A549 (cell line): ENCODE data around the gene ZNF135. TPM values are rescaled to one million over a fixed set of nuclear protein-coding genes. Genes with fewer than 3 reads are reported as not detected.

ENCODE experiments used
- ATAC-seq, 2 experiments: fragments of 200-7000 bp in 1 of 2; fragments of >200 bp in 1 of 2; cut with Nextera tagmentation in 1 of 2; cut with Tn5 transposase in 1 of 2; 3 replicates each; pipeline versions ENCODE4 v1.8.0 to v1.9.1; 2018 to 2020; ENCODE audit warnings: mild to moderate bottlenecking in 1 of 2, moderate library complexity in 1 of 2
- CTCF ChIA-PET: fragments of 300-600 bp; sonication (Branson Sonifier 250); formaldehyde crosslinking; extraction: SDS; loops from one replicate; lab custom pipeline; 2021; ENCODE audit warnings: antibody characterized with exemption, inconsistent platforms; lab: Yijun Ruan, JAX
- POLR2A ChIA-PET: fragments of 350-600 bp; formaldehyde crosslinking; extraction: SDS; loops from one replicate; lab custom pipeline; 2021; ENCODE audit warnings: antibody characterized with exemption, inconsistent platforms; lab: Yijun Ruan, JAX
- DNase-seq, 2 experiments: peaks; one replicate each; pipeline versions ENCODE4 v3.0.0 to v3.0.0-alpha.2; 2011 to 2016; ENCODE audit warnings: low read depth in 1 of 2, low spot score in 1 of 2
- FAIRE-seq: peaks from 2 replicates; lab custom pipeline; 2011; peaks lifted over from hg19 to GRCh38; lab: Jason Lieb, UNC
- H3K27ac ChIP-seq, 2 experiments: fragments of >200 bp; sonication (Bioruptor Twin); formaldehyde crosslinking; 3 replicates each; pipeline ENCODE4 v1.5.1; 2016 to 2017
- H3K4me1 ChIP-seq: fragments of >200 bp; sonication (Bioruptor Twin); formaldehyde crosslinking; 3 replicates; pipeline ENCODE4 v1.6.1; 2016
- H3K4me2 ChIP-seq: fragments of >200 bp; sonication (Bioruptor Twin); formaldehyde crosslinking; 3 replicates; pipeline ENCODE4 v1.6.1; 2016
- H3K4me3 ChIP-seq: fragments of >200 bp; sonication (Bioruptor Twin); formaldehyde crosslinking; 3 replicates; pipeline ENCODE4 v1.5.1; 2016
- H3K9me3 ChIP-seq: fragments of >200 bp; sonication (Bioruptor Twin); formaldehyde crosslinking; 3 replicates; pipeline ENCODE4 v1.6.1; 2016
- BHLHE40 ChIP-seq: IDR thresholded peaks from 2 replicates; pipeline ENCODE4 v1.6.1; 2012; ENCODE audit warnings: low read depth, low read length, inconsistent platforms
- CBX2 ChIP-seq: fragments of 200-600 bp; sonication (generic); IDR thresholded peaks from 2 replicates; pipeline ENCODE4 v1.6.1; 2016; ENCODE audit warnings: low read depth, mild to moderate bottlenecking, borderline replicate concordance
- CBX8 ChIP-seq: fragments of 200-600 bp; sonication (generic); IDR thresholded peaks from 2 replicates; pipeline ENCODE4 v1.6.1; 2016
- CEBPB ChIP-seq, 2 experiments: fragments of >200 bp in 1 of 2; sonication (Bioruptor Twin) in 1 of 2; formaldehyde crosslinking in 1 of 2; IDR thresholded peaks; 2 replicates each; pipeline ENCODE4 v1.6.1; 2012 to 2016
- CHD2 ChIP-seq: fragments of 150-350 bp; IDR thresholded peaks from 2 replicates; pipeline ENCODE4 v1.6.1; 2014; ENCODE audit warnings: low read length; ENCODE audit not compliant: partially characterized antibody
- CHD4 ChIP-seq: fragments of 200-600 bp; sonication (generic); IDR thresholded peaks from 2 replicates; pipeline ENCODE4 v1.6.1; 2016; ENCODE audit warnings: antibody characterized with exemption, mild to moderate bottlenecking, borderline replicate concordance
- FOSB ChIP-seq: fragments of 250-450 bp; sonication (Bioruptor Pico); IDR thresholded peaks from 2 replicates; pipeline ENCODE4 v1.5.0; 2020; ENCODE audit warnings: mild to moderate bottlenecking, moderate library complexity
- FOSL2 ChIP-seq, 2 experiments: fragments of 450-650 bp in 1 of 2; fragments of >200 bp in 1 of 2; sonication (Bioruptor Twin) in 1 of 2; formaldehyde crosslinking; IDR thresholded peaks; 2 replicates each; pipeline versions ENCODE4 v1.5.0 to v1.6.1; 2016 to 2020; ENCODE audit warnings: mild to moderate bottlenecking in 1 of 2, moderate library complexity in 1 of 2
- HEYL ChIP-seq: fragments of 250-450 bp; sonication (Bioruptor Pico); IDR thresholded peaks from 2 replicates; pipeline ENCODE4 v1.8.0; 2021; ENCODE audit warnings: mild to moderate bottlenecking, moderate library complexity
- HOXA7 ChIP-seq: fragments of 250-450 bp; sonication (Bioruptor Pico); IDR thresholded peaks from 2 replicates; pipeline ENCODE4 v1.5.0; 2020; ENCODE audit warnings: mild to moderate bottlenecking, moderate library complexity
- HOXB5 ChIP-seq: fragments of 250-450 bp; sonication (Bioruptor Pico); IDR thresholded peaks from 2 replicates; pipeline ENCODE4 v1.5.0; 2020; ENCODE audit warnings: mild to moderate bottlenecking, moderate library complexity
- KDM1A ChIP-seq: fragments of 200-600 bp; sonication (generic); IDR thresholded peaks from 2 replicates; pipeline ENCODE4 v1.6.1; 2016; ENCODE audit warnings: low read depth, mild to moderate bottlenecking
- KDM5A ChIP-seq: fragments of 200-600 bp; sonication (generic); IDR thresholded peaks from 2 replicates; pipeline ENCODE4 v1.6.1; 2016; ENCODE audit warnings: antibody characterized with exemption, mild to moderate bottlenecking
- MAFK ChIP-seq: fragments of 450-650 bp; IDR thresholded peaks from 2 replicates; pipeline ENCODE4 v1.6.1; 2014; ENCODE audit not compliant: partially characterized antibody
- MAZ ChIP-seq: fragments of 150-350 bp; IDR thresholded peaks from 2 replicates; pipeline ENCODE4 v1.6.1; 2014; ENCODE audit warnings: antibody characterized with exemption, low read depth, low read length, borderline replicate concordance
- PBX3 ChIP-seq: IDR thresholded peaks from 2 replicates; pipeline ENCODE4 v1.6.1; 2012
- PHF8 ChIP-seq: fragments of 200-600 bp; sonication (generic); IDR thresholded peaks from 2 replicates; pipeline ENCODE4 v1.6.1; 2016; ENCODE audit warnings: low read depth, mild to moderate bottlenecking, antibody characterized with exemption, moderate library complexity, borderline replicate concordance
- RARB ChIP-seq: fragments of 250-450 bp; sonication (Bioruptor Pico); IDR thresholded peaks from 2 replicates; pipeline ENCODE4 v1.8.0; 2021; ENCODE audit warnings: mild to moderate bottlenecking, moderate library complexity
- RCOR1 ChIP-seq: fragments of 150-350 bp; IDR thresholded peaks from 2 replicates; pipeline ENCODE4 v1.6.1; 2014; ENCODE audit warnings: antibody characterized with exemption, low read length, low read depth
- REST ChIP-seq: fragments of 200-600 bp; sonication (generic); IDR thresholded peaks from 2 replicates; pipeline ENCODE4 v1.6.1; 2016; ENCODE audit warnings: antibody characterized with exemption, mild to moderate bottlenecking, moderate library complexity
- SREBF2 ChIP-seq: fragments of 450-650 bp; IDR thresholded peaks from 2 replicates; pipeline ENCODE4 v1.6.1; 2014; ENCODE audit warnings: mild to moderate bottlenecking, moderate library complexity
- TFCP2L1 ChIP-seq: fragments of 250-450 bp; sonication (Bioruptor Pico); IDR thresholded peaks from 2 replicates; pipeline ENCODE4 v1.5.0; 2021; ENCODE audit warnings: mild to moderate bottlenecking
- ZFP36 ChIP-seq: fragments of 450-650 bp; IDR thresholded peaks from 2 replicates; pipeline ENCODE4 v1.6.1; 2014; ENCODE audit warnings: borderline replicate concordance; ENCODE audit not compliant: partially characterized antibody
- ZNF302 ChIP-seq: fragments of 250-450 bp; sonication (Bioruptor Pico); IDR thresholded peaks from 2 replicates; pipeline ENCODE4 v1.9.0; 2021; ENCODE audit warnings: inconsistent platforms, mild to moderate bottlenecking, moderate library complexity
- ZSCAN20 ChIP-seq: fragments of 250-450 bp; sonication (Bioruptor Pico); IDR thresholded peaks from 2 replicates; pipeline ENCODE4 v1.8.0; 2022; ENCODE audit warnings: mild to moderate bottlenecking, moderate library complexity
- whole genome bisulfite sequencing: methylation state at CpG from one replicate; pipeline ENCODE4 v1.1.6; 2017; ENCODE audit errors: missing lambda C conversion rate; 5-methylcytosine and 5-hydroxymethylcytosine counted together
- polyA plus RNA-seq, 4 experiments: library from polyadenylated mRNA; depleted of rRNA in 3 of 4; stranded (reverse); fragments of >200 nt; fragmentation: RNase III in 1 of 4; extraction: RNeasy Plus Mini Kit Qiagen cat#74134 plus additional on column Dnase treatment in 1 of 4; gene quantifications; 2 replicates in 3 of 4; 3 replicates in 1 of 4; pipeline ENCODE4 v1.2.3, GENCODE V29; 2011 to 2017
- TF ChIP-seq, protein P1 (sequence below): fragments of >200 bp; sonication (Bioruptor Twin); formaldehyde crosslinking; IDR thresholded peaks from 3 replicates; pipeline ENCODE4 v1.5.1; 2016

The ZNF135 gene
- polyA plus RNA-seq, 2 of the 4 experiments (the other 2 are of a cell fraction) = not detected

DNA sequence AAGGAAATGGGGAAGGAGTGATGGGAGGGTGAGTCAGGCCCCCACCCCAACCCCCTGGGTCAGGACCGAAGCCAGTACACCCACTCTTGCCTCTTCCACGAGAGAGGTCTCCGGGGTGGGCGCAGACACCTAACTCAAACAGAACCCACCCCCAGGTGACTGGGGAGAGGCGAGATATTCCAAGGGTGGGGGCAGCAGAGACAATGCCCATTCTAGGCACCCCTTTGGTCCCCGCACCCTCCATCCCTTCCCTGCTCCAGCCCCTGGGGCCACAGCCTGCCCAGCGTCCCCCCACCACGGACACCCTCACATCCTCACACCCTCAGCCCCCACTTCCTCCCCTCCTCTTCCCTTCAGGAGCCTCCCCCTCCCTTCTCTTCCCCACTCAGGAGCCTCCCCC, 38.3 kb downstream of the ZNF135 start:
- TF ChIP-seq SREBF2 = no peak
- no peak for TF ChIP-seq KDM5A
- TF ChIP-seq KDM1A = no peak
- no peak for TF ChIP-seq ZNF302 (CRISPR knock-in tag)
- no peak for TF ChIP-seq RARB (CRISPR knock-in tag)
- TF ChIP-seq HOXA7 (CRISPR knock-in tag) = no peak
- no peak for TF ChIP-seq ZSCAN20 (CRISPR knock-in tag)
- Histone ChIP-seq H3K9me3 (peaks cover 82% of the 10 kb centered on the region), H3K27ac (no peak overlapping the region), H3K4me1 (no peaks in the 10 kb centered on the region), H3K4me3 (no peak overlapping the region), H3K4me2 (no peak overlapping the region)
- ChIA-PET CTCF (no interaction called here), POLR2A (no interaction called here)
- no peak for FAIRE-seq
- no peak for DNase-seq
- WGBS = 42% methylated on average over 8 of the region's 8 CpGs
- no peak for ATAC-seq

DNA sequence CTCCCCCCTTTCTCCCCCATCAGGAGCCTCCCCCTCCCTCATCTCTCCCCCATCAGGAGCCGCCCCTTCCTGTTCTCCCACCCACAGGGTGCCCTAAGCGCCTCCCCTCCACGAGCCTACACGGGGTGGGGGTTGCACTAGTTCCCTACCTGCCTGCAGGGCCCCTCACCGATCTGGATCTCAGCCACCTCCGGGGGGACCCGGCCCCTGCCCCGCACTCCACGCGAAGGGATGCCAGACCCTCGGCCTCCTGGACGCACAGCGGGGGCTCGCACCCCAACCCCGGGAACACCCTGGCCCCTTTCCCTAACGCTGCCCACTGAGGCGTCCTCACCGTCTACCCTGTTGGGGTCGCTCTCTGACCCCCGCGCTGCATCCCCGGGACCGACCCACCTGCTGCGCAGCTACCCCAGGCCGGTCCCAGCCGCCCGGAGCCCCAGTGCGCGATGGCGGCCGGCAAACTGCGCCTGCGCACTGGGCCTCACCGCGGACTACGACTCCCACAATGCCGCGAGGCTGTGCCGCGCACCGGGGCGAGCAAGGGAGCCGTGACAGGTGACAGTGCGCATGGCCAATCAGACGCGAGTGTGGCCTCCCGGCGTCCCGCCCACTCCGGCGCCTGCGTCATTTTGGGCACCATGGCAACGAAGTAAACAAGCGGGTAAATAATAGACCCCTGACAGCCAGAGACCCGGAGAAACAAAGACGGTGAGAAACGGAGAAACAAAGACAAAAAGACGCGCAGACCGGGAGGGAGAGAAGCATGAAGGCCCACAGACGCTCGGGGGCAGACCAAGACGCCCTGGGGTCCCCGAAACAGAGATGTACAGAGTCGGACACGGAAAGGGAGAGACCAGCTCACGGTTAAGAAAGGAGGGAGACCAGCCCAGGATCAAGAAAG, 38.9 kb downstream of the ZNF135 start, which contains the start of gene ZSCAN18:
Gene ZSCAN18, minus strand, starts transcription at position 451 of the 901 bp plus-strand sequence. CDS start 7,964 bp downstream, outside the sequence.
- WGBS = 28% methylated on average over 53 of the region's 67 CpGs
- FAIRE-seq (no peak), ATAC-seq (peak; percentile 72 to 92), DNase-seq (peak; percentile 61 to 82)
- no peak for TF ChIP-seq FOSB
- no peak for TF ChIP-seq ZFP36
- TF ChIP-seq TFCP2L1 = no peak
- no peak for TF ChIP-seq MAZ
- no peak for TF ChIP-seq ZSCAN20 (CRISPR knock-in tag)
- no peak for TF ChIP-seq HEYL (CRISPR knock-in tag)
- TF ChIP-seq ZNF302 (CRISPR knock-in tag) = no peak
- TF ChIP-seq PHF8 = no peak
- TF ChIP-seq MAFK = no peak
- TF ChIP-seq FOSL2 (IDR thresholded peaks at IDR 0.05) = no peak
- TF ChIP-seq FOSL2 (CRISPR knock-in tag; IDR thresholded peaks at IDR 0.05) = no peak
- TF ChIP-seq CHD4 = no peak
- TF ChIP-seq CHD2 = no peak
- no peak for TF ChIP-seq PBX3
- no peak for TF ChIP-seq BHLHE40
- no peak for TF ChIP-seq CBX2
- TF ChIP-seq CEBPB (IDR thresholded peaks at IDR 0.05) = no peak
- no peak for TF ChIP-seq CBX8
- Histone ChIP-seq H3K4me1 (no peaks in the 10 kb centered on the region), H3K4me3 (peak within 1 kb of the TSS; percentile 40), H3K4me2 (peak within 1 kb of the TSS; percentile 26; the same call in 1 of the 3 replicates), H3K9me3 (peaks cover 79% of the 10 kb centered on the region), H3K27ac (peak within 1 kb of the TSS in 1 of 2 experiments; percentile 58; a peak in 2 of 6 replicates)
- POLR2A ChIA-PET = no interaction called here
- CTCF ChIA-PET = interaction anchor here (1.3 kb wide), 1 partner anchor 48 kb away, joined by 3 read pairs; no protein-coding TSS in a partner anchor

- ChIA-PET POLR2A (interaction anchor here (0.5 kb wide), 1 partner anchor 1964 kb away, joined by 3 read pairs; no protein-coding TSS in a partner anchor), CTCF (interaction anchor here (1.3 kb wide), 1 partner anchor 48 kb away, joined by 3 read pairs; no protein-coding TSS in a partner anchor)
- FAIRE-seq (no peak), ATAC-seq (no peak), DNase-seq (no peak)
- H3K9me3 ChIP-seq = peaks cover 78% of the 10 kb centered on the region
- no peak overlapping the region for H3K27ac ChIP-seq
- H3K4me2 ChIP-seq = peak overlapping the region; percentile 10; the same call in 1 of the 3 replicates
- peak overlapping the region; percentile 40; the same call in 2 of the 3 replicates for H3K4me3 ChIP-seq
- 2% methylated on average over 2 of the region's 2 CpGs for WGBS
- no peaks in the 10 kb centered on the region for H3K4me1 ChIP-seq
- TF ChIP-seq KDM5A (no peak), TFCP2L1 (no peak), CHD4 (no peak), FOSL2 (IDR thresholded peaks at IDR 0.05) (no peak), FOSL2 (CRISPR knock-in tag; IDR thresholded peaks at IDR 0.05) (no peak), REST (no peak), HOXB5 (no peak), RCOR1 (no peak)
- TF ChIP-seq, protein P1, sequence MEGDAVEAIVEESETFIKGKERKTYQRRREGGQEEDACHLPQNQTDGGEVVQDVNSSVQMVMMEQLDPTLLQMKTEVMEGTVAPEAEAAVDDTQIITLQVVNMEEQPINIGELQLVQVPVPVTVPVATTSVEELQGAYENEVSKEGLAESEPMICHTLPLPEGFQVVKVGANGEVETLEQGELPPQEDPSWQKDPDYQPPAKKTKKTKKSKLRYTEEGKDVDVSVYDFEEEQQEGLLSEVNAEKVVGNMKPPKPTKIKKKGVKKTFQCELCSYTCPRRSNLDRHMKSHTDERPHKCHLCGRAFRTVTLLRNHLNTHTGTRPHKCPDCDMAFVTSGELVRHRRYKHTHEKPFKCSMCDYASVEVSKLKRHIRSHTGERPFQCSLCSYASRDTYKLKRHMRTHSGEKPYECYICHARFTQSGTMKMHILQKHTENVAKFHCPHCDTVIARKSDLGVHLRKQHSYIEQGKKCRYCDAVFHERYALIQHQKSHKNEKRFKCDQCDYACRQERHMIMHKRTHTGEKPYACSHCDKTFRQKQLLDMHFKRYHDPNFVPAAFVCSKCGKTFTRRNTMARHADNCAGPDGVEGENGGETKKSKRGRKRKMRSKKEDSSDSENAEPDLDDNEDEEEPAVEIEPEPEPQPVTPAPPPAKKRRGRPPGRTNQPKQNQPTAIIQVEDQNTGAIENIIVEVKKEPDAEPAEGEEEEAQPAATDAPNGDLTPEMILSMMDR = no peak
Observed at GRCh38 chr19:58098682-58098998, 39.6 kb downstream of the ZNF135 start.
